GM12873 (cell line): Measurements from ENCODE around the gene ZFAND3.

ENCODE experiments used
- CTCF ChIP-seq: IDR thresholded peaks from 2 replicates; pipeline ENCODE4 v1.5.1; 2012; ENCODE audit warnings: low read depth, mild to moderate bottlenecking, moderate library complexity, low read length, control low read depth; ENCODE audit not compliant: insufficient read depth; ENCODE audit errors: missing control alignments

ZFAND3 gene

GRCh38 chr6:37878150-37878710 is 58.7 kb downstream of the ZFAND3 start:
- no peak for TF ChIP-seq CTCF

- TF ChIP-seq CTCF, result no peak
Measured at GRCh38 chr6:37882292-37882691, 62.8 kb downstream of the ZFAND3 start.

- TF ChIP-seq CTCF, result no peak
Measured at GRCh38 chr6:37882724-37883413, 63.3 kb downstream of the ZFAND3 start.

DNA sequence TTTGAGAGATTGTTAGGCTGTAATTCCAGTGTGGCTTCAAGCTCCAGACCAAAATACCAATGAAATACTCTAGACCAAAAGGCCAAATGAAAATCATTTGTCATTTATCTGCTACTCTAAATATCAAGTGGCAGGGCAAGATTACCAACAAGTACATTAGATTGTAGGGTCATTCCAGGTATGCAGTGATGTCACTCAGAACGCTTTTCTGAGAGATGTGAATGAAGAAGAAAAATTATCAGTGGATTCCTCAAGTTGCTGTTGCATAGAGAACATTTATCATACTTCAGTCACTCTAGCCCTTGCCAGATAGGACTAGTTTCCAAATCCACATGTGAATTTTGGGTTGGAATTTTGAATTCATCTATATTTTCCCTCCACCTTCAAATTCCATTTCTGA is 65.0 kb downstream of the ZFAND3 start:
- no peak for TF ChIP-seq CTCF

- no peak for TF ChIP-seq CTCF
Measured at GRCh38 chr6:37889051-37889450, 69.5 kb downstream of the ZFAND3 start.

GRCh38 chr6:37889486-37889885 is 70.0 kb downstream of the ZFAND3 start:
- no peak for TF ChIP-seq CTCF

- no peak for TF ChIP-seq CTCF
Measured at GRCh38 chr6:37891072-37891471, 71.5 kb downstream of the ZFAND3 start.

DNA sequence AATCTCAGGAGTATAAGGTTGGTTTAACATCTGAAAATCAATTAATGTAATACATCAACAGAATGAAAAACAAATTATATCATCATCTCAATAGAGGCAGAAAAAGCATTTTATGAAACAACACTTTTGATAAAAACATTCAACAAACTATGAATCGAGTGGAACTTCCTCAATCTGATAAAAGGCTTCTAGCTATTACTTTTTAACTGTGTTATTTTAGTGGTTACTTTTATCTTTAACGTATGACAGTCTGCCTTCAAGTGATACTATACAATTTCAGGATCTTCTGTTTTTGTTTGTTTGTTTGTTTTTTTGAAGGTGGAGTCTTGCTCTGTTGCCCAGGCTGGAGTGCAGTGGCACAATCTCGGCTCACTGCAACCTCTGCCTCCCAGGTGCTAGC is 73.7 kb downstream of the ZFAND3 start:
- no peak for TF ChIP-seq CTCF
